AG10803 (cell line): ENCODE measurements around the gene TXNRD1.

Source experiments
- DNase-seq: peaks from one replicate; pipeline ENCODE4 v3.0.0; 2010; ENCODE audit warnings: low read depth
- H3K4me3 ChIP-seq: 2 replicates; pipeline ENCODE4 v1.5.1; 2011; ENCODE audit warnings: mild to moderate bottlenecking, low read length, control low read depth
- CTCF ChIP-seq: conservative IDR thresholded peaks from 2 replicates; pipeline ENCODE4 v1.5.1; 2011; ENCODE audit warnings: mild to moderate bottlenecking, low read length, control low read depth, inconsistent platforms

TXNRD1 gene

GRCh38 chr12:104342147-104342546 lies 126.6 kb downstream of the TXNRD1 start:
- H3K4me3 ChIP-seq = no peak overlapping the region
- TF ChIP-seq CTCF = no peak
- DNase-seq = no peak

GRCh38 chr12:104342635-104343249 lies 127.2 kb downstream of the TXNRD1 start:
- TF ChIP-seq CTCF = no peak
- DNase-seq = no peak
- H3K4me3 ChIP-seq = no peak overlapping the region

- DNase-seq = no peak
- no peak for TF ChIP-seq CTCF
- H3K4me3 ChIP-seq = no peak overlapping the region
These were observed 129.1 kb downstream of the TXNRD1 start for GRCh38 chr12:104344682-104345081.

GRCh38 chr12:104345234-104346066 lies 129.9 kb downstream of the TXNRD1 start:
- no peak overlapping the region for H3K4me3 ChIP-seq
- no peak for DNase-seq
- no peak for TF ChIP-seq CTCF

- DNase-seq = no peak
- TF ChIP-seq CTCF = no peak
- H3K4me3 ChIP-seq = no peak overlapping the region
These were observed 131.9 kb downstream of the TXNRD1 start for GRCh38 chr12:104347374-104348075.

- no peak for DNase-seq
- no peak overlapping the region for H3K4me3 ChIP-seq
- no peak for TF ChIP-seq CTCF
These were observed 132.9 kb downstream of the TXNRD1 start for GRCh38 chr12:104348283-104348993.
